Fibroblast of villous mesenchyme (primary cell): ENCODE data around the gene SPG7. TPM values are rescaled to one million over a fixed set of nuclear protein-coding genes. Genes with fewer than 3 reads are reported as not detected.

Experiments
- DNase-seq: peaks from one replicate; pipeline ENCODE4 v3.0.0-alpha.2; 2010; ENCODE audit warnings: low read depth
- H3K4me3 ChIP-seq: 2 replicates; pipeline ENCODE4 v1.5.1; 2011; ENCODE audit warnings: low read depth, mild to moderate bottlenecking, low read length
- CTCF ChIP-seq: IDR thresholded peaks from 2 replicates; pipeline ENCODE4 v1.5.1; 2012; ENCODE audit warnings: low read depth, mild to moderate bottlenecking, low read length; ENCODE audit not compliant: insufficient read depth
- total RNA-seq: library from RNA; depleted of rRNA; stranded (reverse); fragments of >200 nt; gene quantifications from 2 replicates; pipeline ENCODE4 v1.2.3, GENCODE V29; 2012

SPG7 gene
- total RNA-seq, 1 donor = 108 TPM

DNA sequence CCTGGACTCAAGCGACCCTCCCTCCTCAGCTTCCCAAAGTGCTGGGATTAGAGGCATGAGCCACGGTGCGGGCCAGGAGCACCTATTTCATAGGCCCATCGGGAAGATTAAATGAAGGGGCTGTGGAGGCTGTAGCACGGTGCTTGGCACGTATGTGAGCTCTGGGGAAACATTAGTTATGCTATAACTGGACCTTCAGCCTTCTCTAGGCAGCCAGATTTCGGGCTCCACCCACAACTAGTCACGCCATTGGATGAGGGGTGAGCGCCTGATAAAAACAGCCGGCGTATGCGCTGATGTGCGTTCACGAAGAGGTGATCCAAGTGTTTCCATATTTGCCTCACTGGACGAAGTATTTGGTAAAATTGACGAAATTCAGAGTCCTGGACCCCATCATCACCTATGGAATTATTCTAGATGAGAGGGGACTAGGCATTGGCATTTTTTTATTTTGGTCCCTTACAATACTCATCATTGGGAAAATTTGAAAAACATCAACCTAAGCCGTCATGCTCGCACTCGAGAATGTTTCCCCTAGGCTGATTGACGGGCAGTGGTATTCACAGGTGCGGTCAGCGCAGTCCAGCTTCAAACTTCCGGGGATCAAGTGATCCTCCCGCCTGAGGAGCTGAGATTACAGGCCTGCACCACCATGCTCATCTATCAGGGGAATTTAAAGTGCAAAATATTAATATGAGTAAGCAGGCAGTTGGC lies 16.1 kb upstream of the SPG7 start:
- H3K4me3 ChIP-seq = peak overlapping the region; percentile 91
- DNase-seq = peak; percentile 46
- TF ChIP-seq CTCF = no peak

DNA sequence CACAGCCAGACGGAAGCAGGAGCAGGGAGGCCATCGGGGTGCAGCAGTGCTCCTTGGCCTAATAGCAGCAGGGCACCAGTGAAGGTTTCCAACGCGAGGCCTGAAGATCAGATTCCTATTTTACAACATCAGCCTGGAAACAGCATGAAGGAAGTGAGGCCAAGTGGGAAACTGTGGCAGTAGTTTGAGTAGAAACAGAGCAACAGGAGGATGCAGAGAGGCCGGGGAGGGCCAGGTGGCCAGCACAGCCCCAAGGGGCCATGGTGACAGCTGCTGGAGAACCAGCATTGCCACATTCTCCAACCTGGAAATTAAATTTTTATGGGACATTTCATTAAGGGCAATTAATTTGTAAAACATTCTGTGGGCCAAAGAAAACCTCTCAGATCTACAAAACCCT lies 14.4 kb upstream of the SPG7 start:
- no peak overlapping the region for H3K4me3 ChIP-seq
- DNase-seq = no peak
- TF ChIP-seq CTCF = no peak

- peak; percentile 10 for TF ChIP-seq CTCF
- DNase-seq = peak; percentile 94
- H3K4me3 ChIP-seq = no peak overlapping the region
Observed at GRCh38 chr16:89495121-89495520, 13.1 kb upstream of the SPG7 start.

DNA sequence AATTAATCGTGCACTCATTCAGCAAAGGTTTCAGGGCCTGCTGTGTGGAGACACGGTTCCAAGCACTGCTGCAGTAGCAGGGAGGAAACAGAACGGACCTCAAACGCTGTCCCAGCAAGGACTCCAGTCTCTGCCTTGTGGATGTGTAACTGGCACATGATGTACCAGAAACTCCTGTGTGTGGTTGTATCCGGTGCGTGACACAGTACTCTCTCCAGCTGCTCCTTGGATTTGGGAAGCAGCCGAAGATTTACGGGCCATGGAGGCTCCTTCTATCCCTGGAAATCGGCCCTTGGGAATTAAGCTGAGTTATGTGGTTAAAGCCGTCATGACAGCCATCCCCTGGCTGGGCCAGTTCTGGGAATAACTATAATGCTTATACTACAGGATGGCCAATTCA lies 9.4 kb upstream of the SPG7 start:
- DNase-seq = peak; percentile 99
- no peak overlapping the region for H3K4me3 ChIP-seq
- no peak for TF ChIP-seq CTCF

DNA sequence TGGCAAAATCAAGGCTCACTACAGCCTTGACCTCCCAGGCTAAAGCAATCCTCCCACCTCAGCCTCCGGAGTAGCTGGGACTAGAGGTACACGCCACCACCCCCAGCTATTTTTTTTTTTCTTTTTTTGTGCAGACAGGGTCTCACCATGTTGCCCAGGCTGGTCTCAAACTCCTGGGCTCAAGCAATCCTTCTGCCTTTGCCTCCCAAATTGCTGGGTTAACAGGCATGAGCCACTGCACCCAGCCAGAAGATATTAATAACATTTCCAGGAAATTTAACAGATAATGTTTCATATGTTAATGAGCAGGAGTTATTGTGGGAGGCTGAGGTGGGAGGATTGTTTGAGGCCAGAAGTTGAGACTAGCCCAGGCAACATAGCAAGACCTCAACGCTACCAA lies 8.4 kb upstream of the SPG7 start:
- H3K4me3 ChIP-seq = no peak overlapping the region
- no peak for DNase-seq
- no peak for TF ChIP-seq CTCF

- TF ChIP-seq CTCF = no peak
- DNase-seq = peak; percentile 78
- H3K4me3 ChIP-seq = no peak overlapping the region
Observed at GRCh38 chr16:89502081-89502843, 5.9 kb upstream of the SPG7 start.
